GM18498 (cell line): ENCODE measurements around the gene HDAC4.
"Not testable (repeated sequence)": the region's sequence is repeated elsewhere in the genome, so short reads cannot be mapped to it uniquely, and the experiment has no call there.

Experiments
- ATAC-seq: cut with Tn5 transposase; IDR thresholded peaks from one replicate; pipeline ENCODE4 v1.9.1; 2021; ENCODE audit warnings: mild to moderate bottlenecking, moderate library complexity; ENCODE audit not compliant: unreplicated experiment

Gene HDAC4

GRCh38 chr2:239285071-239285931, 115.5 kb downstream of the HDAC4 start:
- no peak for ATAC-seq

- no peak for ATAC-seq
Observed at GRCh38 chr2:239283961-239284795, 116.6 kb downstream of the HDAC4 start.

- no peak for ATAC-seq
Observed at GRCh38 chr2:239283288-239283945, 117.4 kb downstream of the HDAC4 start.

- no peak for ATAC-seq
Observed at GRCh38 chr2:239282448-239283287, 118.2 kb downstream of the HDAC4 start.

GRCh38 chr2:239280296-239281017, 120.4 kb downstream of the HDAC4 start:
- not testable (repeated sequence) for ATAC-seq

GRCh38 chr2:239279508-239280295, 121.1 kb downstream of the HDAC4 start:
- ATAC-seq: no peak

- ATAC-seq: no peak
Observed at GRCh38 chr2:239278941-239279365, 121.9 kb downstream of the HDAC4 start.

- ATAC-seq: no peak
Observed at GRCh38 chr2:239278361-239278760, 122.5 kb downstream of the HDAC4 start.

GRCh38 chr2:239277401-239278085, 123.3 kb downstream of the HDAC4 start:
- no peak for ATAC-seq

- no peak for ATAC-seq
Observed at GRCh38 chr2:239276851-239277250, 124.0 kb downstream of the HDAC4 start.

GRCh38 chr2:239275847-239276831, 124.7 kb downstream of the HDAC4 start:
- no peak for ATAC-seq

- no peak for ATAC-seq
Observed at GRCh38 chr2:239275044-239275685, 125.7 kb downstream of the HDAC4 start.

GRCh38 chr2:239274391-239275043, 126.3 kb downstream of the HDAC4 start:
- ATAC-seq: no peak

- ATAC-seq: no peak
Observed at GRCh38 chr2:239273280-239274234, 127.3 kb downstream of the HDAC4 start.

GRCh38 chr2:239272626-239273025, 128.2 kb downstream of the HDAC4 start:
- no peak for ATAC-seq
